Activated naive CD8-positive, alpha-beta T cell treated with anti-CD3 and anti-CD28 coated beads, Interleukin-2, amount 10 ng/mL, durations not matched to agents 7 days and 5 days (primary cell): ENCODE measurements around the gene IGSF22. TPM values are rescaled to one million over a fixed set of nuclear protein-coding genes. Genes with fewer than 3 reads are reported as not detected.

ENCODE experiments used
- ATAC-seq: fragments of 150-1000 bp; cut with Tn5 transposase; one replicate; pipeline ENCODE4 v1.10.0; 2021; ENCODE audit warnings: low read depth, moderate library complexity
- POLR2A ChIA-PET: fragments of 350-600 bp; sonication (Branson Sonifier 250); formaldehyde crosslinking; loops from one replicate; lab custom pipeline; 2021; ENCODE audit warnings: antibody characterized with exemption; lab: Charles Lee
- DNase-seq: peaks from one replicate; pipeline ENCODE4 v3.0.0; 2021
- H3K27ac Mint-ChIP-seq: one replicate; pipeline ENCODE4 v1.8.0; 2022; ENCODE audit warnings: mild to moderate bottlenecking, mixed read lengths
- H3K27me3 Mint-ChIP-seq: one replicate; pipeline ENCODE4 v1.8.0; 2022; ENCODE audit warnings: mild to moderate bottlenecking, moderate library complexity, mixed read lengths
- H3K36me3 Mint-ChIP-seq: one replicate; pipeline ENCODE4 v1.8.0; 2021; ENCODE audit warnings: mild to moderate bottlenecking, mixed read lengths
- H3K4me1 Mint-ChIP-seq: one replicate; pipeline ENCODE4 v1.8.0; 2021; ENCODE audit warnings: mixed read lengths
- H3K4me3 Mint-ChIP-seq: one replicate; pipeline ENCODE4 v1.8.0; 2022; ENCODE audit warnings: mild to moderate bottlenecking, moderate library complexity, mixed read lengths
- H3K9me3 Mint-ChIP-seq: one replicate; pipeline ENCODE4 v1.8.0; 2021; ENCODE audit warnings: mixed read lengths
- total RNA-seq, 2 experiments: library from RNA; stranded (reverse); gene quantifications; one replicate each; pipeline ENCODE4 v1.2.3, GENCODE V29; 2021

The IGSF22 gene
- total RNA-seq, 2 experiments from 2014 or later = 2.5 TPM

GRCh38 chr11:18720091-18720807 is 5.7 kb downstream of the IGSF22 start:
- Mint-ChIP-seq H3K9me3 (no peaks in the 10 kb centered on the region), H3K4me3 (peak overlapping the region; percentile 93), H3K4me1 (peaks cover 6% of the 10 kb centered on the region), H3K36me3 (no peaks in the 10 kb centered on the region), H3K27me3 (peaks cover 6% of the 10 kb centered on the region), H3K27ac (no peak overlapping the region)
- DNase-seq (no peak), ATAC-seq (no peak)
- POLR2A ChIA-PET = interaction anchor here (1.0 kb wide), 1 partner anchor 326 kb away, joined by 3 read pairs; the partner anchor contains the start of gene LDHA

GRCh38 chr11:18715476-18715875 is 10.5 kb downstream of the IGSF22 start:
- Mint-ChIP-seq H3K4me1 (no peaks in the 10 kb centered on the region), H3K9me3 (no peaks in the 10 kb centered on the region), H3K27me3 (peaks cover 6% of the 10 kb centered on the region), H3K36me3 (no peaks in the 10 kb centered on the region), H3K4me3 (no peak overlapping the region), H3K27ac (no peak overlapping the region)
- ATAC-seq = no peak
- POLR2A ChIA-PET = no interaction called here
- no peak for DNase-seq

GRCh38 chr11:18714443-18714780 is 11.6 kb downstream of the IGSF22 start:
- Mint-ChIP-seq H3K9me3 (no peaks in the 10 kb centered on the region), H3K4me1 (peaks cover 4% of the 10 kb centered on the region), H3K36me3 (no peaks in the 10 kb centered on the region), H3K27ac (no peak overlapping the region), H3K27me3 (peaks cover 3% of the 10 kb centered on the region), H3K4me3 (no peak overlapping the region)
- POLR2A ChIA-PET = no interaction called here
- ATAC-seq (no peak), DNase-seq (no peak)

GRCh38 chr11:18713646-18714442 is 12.1 kb downstream of the IGSF22 start:
- ATAC-seq (no peak), DNase-seq (no peak)
- POLR2A ChIA-PET = no interaction called here
- Mint-ChIP-seq H3K36me3 (no peaks in the 10 kb centered on the region), H3K27ac (no peak overlapping the region), H3K27me3 (peaks cover 3% of the 10 kb centered on the region), H3K9me3 (no peaks in the 10 kb centered on the region), H3K4me1 (peaks cover 4% of the 10 kb centered on the region), H3K4me3 (no peak overlapping the region)

GRCh38 chr11:18710545-18710944 is 15.4 kb downstream of the IGSF22 start:
- Mint-ChIP-seq H3K9me3 (no peaks in the 10 kb centered on the region), H3K4me1 (peaks cover 14% of the 10 kb centered on the region), H3K27me3 (peaks cover 12% of the 10 kb centered on the region), H3K36me3 (no peaks in the 10 kb centered on the region), H3K4me3 (no peak overlapping the region), H3K27ac (no peak overlapping the region)
- ATAC-seq = no peak
- DNase-seq = no peak
- POLR2A ChIA-PET = no interaction called here

- H3K27me3 Mint-ChIP-seq = peaks cover 19% of the 10 kb centered on the region
- H3K4me1 Mint-ChIP-seq = peaks cover 19% of the 10 kb centered on the region
- H3K4me3 Mint-ChIP-seq = no peak overlapping the region
- peaks cover 3% of the 10 kb centered on the region for H3K36me3 Mint-ChIP-seq
- ATAC-seq (no peak), DNase-seq (no peak)
- no peak overlapping the region for H3K27ac Mint-ChIP-seq
- POLR2A ChIA-PET = no interaction called here
- no peaks in the 10 kb centered on the region for H3K9me3 Mint-ChIP-seq
These were observed 16.6 kb downstream of the IGSF22 start for GRCh38 chr11:18709414-18709813.

GRCh38 chr11:18707811-18708340 is 18.1 kb downstream of the IGSF22 start:
- H3K4me1 Mint-ChIP-seq = peaks cover 19% of the 10 kb centered on the region
- no peak overlapping the region for H3K4me3 Mint-ChIP-seq
- no peak for DNase-seq
- no peak for ATAC-seq
- POLR2A ChIA-PET = no interaction called here
- H3K36me3 Mint-ChIP-seq = peaks cover 3% of the 10 kb centered on the region
- no peak overlapping the region for H3K27ac Mint-ChIP-seq
- H3K9me3 Mint-ChIP-seq = no peaks in the 10 kb centered on the region
- peaks cover 19% of the 10 kb centered on the region for H3K27me3 Mint-ChIP-seq

GRCh38 chr11:18706330-18707243 is 19.4 kb downstream of the IGSF22 start:
- Mint-ChIP-seq H3K4me1 (peaks cover 19% of the 10 kb centered on the region), H3K36me3 (peaks cover 3% of the 10 kb centered on the region), H3K27ac (peak overlapping the region; percentile 89), H3K4me3 (peak overlapping the region; percentile 84), H3K27me3 (peaks cover 19% of the 10 kb centered on the region), H3K9me3 (no peaks in the 10 kb centered on the region)
- ATAC-seq (peak; percentile 89), DNase-seq (no peak)
- POLR2A ChIA-PET = interaction anchor here (0.6 to 1.0 kb wide), 3 partner anchors 73 to 312 kb away, joined by 3 to 5 read pairs (median 3); partner anchors contain the start of gene LDHA

- H3K9me3 Mint-ChIP-seq = no peaks in the 10 kb centered on the region
- POLR2A ChIA-PET = interaction anchor here (0.9 to 1.0 kb wide), 2 partner anchors 89 to 312 kb away, joined by 3 to 5 read pairs; partner anchors contain the start of gene LDHA
- DNase-seq = no peak
- peaks cover 19% of the 10 kb centered on the region for H3K27me3 Mint-ChIP-seq
- peak; percentile 34 for ATAC-seq
- H3K4me3 Mint-ChIP-seq = peak overlapping the region; percentile 45
- H3K36me3 Mint-ChIP-seq = peaks cover 3% of the 10 kb centered on the region
- H3K4me1 Mint-ChIP-seq = peaks cover 19% of the 10 kb centered on the region
- no peak overlapping the region for H3K27ac Mint-ChIP-seq
These were observed 20.2 kb downstream of the IGSF22 start for GRCh38 chr11:18705651-18706281.

GRCh38 chr11:18704698-18705097 is 21.3 kb downstream of the IGSF22 start:
- POLR2A ChIA-PET = no interaction called here
- no peak overlapping the region for H3K4me3 Mint-ChIP-seq
- H3K36me3 Mint-ChIP-seq = peaks cover 3% of the 10 kb centered on the region
- H3K27ac Mint-ChIP-seq = no peak overlapping the region
- no peaks in the 10 kb centered on the region for H3K9me3 Mint-ChIP-seq
- ATAC-seq (no peak), DNase-seq (no peak)
- peaks cover 18% of the 10 kb centered on the region for H3K4me1 Mint-ChIP-seq
- peaks cover 23% of the 10 kb centered on the region for H3K27me3 Mint-ChIP-seq

- POLR2A ChIA-PET = interaction anchor here (1.0 kb wide), 1 partner anchor 80 kb away, joined by 3 read pairs; no protein-coding TSS in a partner anchor
- no peak for ATAC-seq
- H3K4me3 Mint-ChIP-seq = no peak overlapping the region
These were observed 21.8 kb downstream of the IGSF22 start for GRCh38 chr11:18704045-18704645.

More at GRCh38 chr11:18704045-18704645, 21.8 kb downstream of the IGSF22 start:
- peaks cover 29% of the 10 kb centered on the region for H3K27me3 Mint-ChIP-seq
- no peak for DNase-seq
- H3K27ac Mint-ChIP-seq = no peak overlapping the region
- H3K4me1 Mint-ChIP-seq = peaks cover 20% of the 10 kb centered on the region
- H3K36me3 Mint-ChIP-seq = peaks cover 3% of the 10 kb centered on the region
- no peaks in the 10 kb centered on the region for H3K9me3 Mint-ChIP-seq
